Activated CD8-positive, alpha-beta memory T cell treated with anti-CD3 and anti-CD28 coated beads, Interleukin-2, amount 10 ng/mL, durations not matched to agents 7 days and 5 days (primary cell): ENCODE results near the gene MED15. TPM values are rescaled to one million over a fixed set of nuclear protein-coding genes. Genes with fewer than 3 reads are reported as not detected.
A peak's percentile ranks its signal among the peaks of the same experiment; 100 is the strongest.
"Not testable (repeated sequence)": the region's sequence is repeated elsewhere in the genome, so short reads cannot be mapped to it uniquely, and the experiment has no call there.

Experiments used
- ATAC-seq: fragments of 150-1000 bp; cut with Tn5 transposase; one replicate; pipeline ENCODE4 v1.10.0; 2021; ENCODE audit warnings: moderate library complexity
- CTCF ChIA-PET: fragments of 350-600 bp; sonication (Branson Sonifier 250); formaldehyde crosslinking; loops from one replicate; lab custom pipeline; 2021; ENCODE audit warnings: antibody characterized with exemption; lab: Charles Lee
- DNase-seq: peaks from one replicate; pipeline ENCODE4 v3.0.0-alpha.2; 2020
- H3K27ac Mint-ChIP-seq: one replicate; pipeline ENCODE4 v1.8.0; 2021; ENCODE audit warnings: mild to moderate bottlenecking, mixed read lengths
- H3K27me3 Mint-ChIP-seq: one replicate; pipeline ENCODE4 v1.8.0; 2021; ENCODE audit warnings: mixed read lengths
- H3K36me3 Mint-ChIP-seq: one replicate; pipeline ENCODE4 v1.8.0; 2021; ENCODE audit warnings: mild to moderate bottlenecking, mixed read lengths
- H3K4me1 Mint-ChIP-seq: one replicate; pipeline ENCODE4 v1.8.0; 2021; ENCODE audit warnings: mixed read lengths
- H3K4me3 Mint-ChIP-seq: one replicate; pipeline ENCODE4 v1.8.0; 2021; ENCODE audit warnings: mild to moderate bottlenecking, moderate library complexity, mixed read lengths
- H3K9me3 Mint-ChIP-seq: one replicate; pipeline ENCODE4 v1.8.0; 2022; ENCODE audit warnings: low read depth, mixed read lengths
- total RNA-seq, 2 experiments: library from RNA; stranded (reverse); gene quantifications; one replicate each; pipeline ENCODE4 v1.2.3, GENCODE V29; 2021

The MED15 gene
- total RNA-seq, 2 experiments from 2014 or later, result 145 to 179 TPM

DNA sequence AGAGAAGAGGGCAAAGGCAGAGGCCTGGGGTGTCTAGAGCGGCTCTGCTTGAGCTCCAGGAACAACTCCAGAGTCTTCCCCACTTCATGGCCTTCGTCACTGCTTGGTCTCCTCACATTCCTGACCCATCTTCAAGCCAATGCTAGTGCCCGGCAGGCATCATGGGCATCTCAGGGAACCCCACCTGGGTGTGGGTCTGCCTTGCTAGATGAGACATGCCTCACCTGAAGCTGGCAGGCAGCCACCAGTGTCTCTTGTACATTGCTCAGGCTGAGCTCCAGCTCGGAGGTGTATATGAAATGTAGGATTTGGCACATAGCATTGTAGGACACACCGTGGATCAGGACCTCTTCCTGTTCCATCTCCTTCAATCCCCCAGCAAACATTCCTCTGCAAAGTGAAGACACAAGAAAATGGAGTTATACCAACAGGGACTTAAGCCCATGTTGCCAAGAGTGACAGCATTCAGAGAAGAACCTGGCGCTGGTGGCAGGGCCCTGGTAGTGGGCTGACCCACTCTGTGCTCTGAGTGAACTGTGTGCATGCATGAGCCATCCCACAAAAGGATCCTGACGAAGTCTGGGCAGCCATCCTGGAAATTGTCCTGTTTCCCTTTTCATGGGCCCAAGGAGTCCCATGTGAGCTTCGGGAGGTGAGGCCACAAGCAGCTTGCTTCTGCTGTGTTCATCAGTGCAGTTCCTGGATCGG lies 36.1 kb upstream of the MED15 start:
- no peak for DNase-seq
- Mint-ChIP-seq H3K36me3 (peaks cover 10% of the 10 kb centered on the region), H3K4me3 (no peak overlapping the region), H3K4me1 (peaks cover 17% of the 10 kb centered on the region), H3K27ac (no peak overlapping the region), H3K27me3 (no peaks in the 10 kb centered on the region), H3K9me3 (no peaks in the 10 kb centered on the region)
- CTCF ChIA-PET, result interaction anchor here (1.1 to 1.5 kb wide), 2 partner anchors 8 to 15 kb away, joined by 3 read pairs; no protein-coding TSS in a partner anchor
- ATAC-seq, result no peak

- no peaks in the 10 kb centered on the region for H3K9me3 Mint-ChIP-seq
- CTCF ChIA-PET, result interaction anchor here (0.7 to 1.7 kb wide), 2 partner anchors 16 to 55 kb away, joined by 3 to 4 read pairs; no protein-coding TSS in a partner anchor
- no peaks in the 10 kb centered on the region for H3K27me3 Mint-ChIP-seq
- DNase-seq, result no peak
- no peak overlapping the region for H3K4me3 Mint-ChIP-seq
- H3K27ac Mint-ChIP-seq, result no peak overlapping the region
- peaks cover 12% of the 10 kb centered on the region for H3K36me3 Mint-ChIP-seq
- H3K4me1 Mint-ChIP-seq, result peaks cover 19% of the 10 kb centered on the region
- ATAC-seq, result no peak
Measured at GRCh38 chr22:20472629-20473442, 34.6 kb upstream of the MED15 start.

DNA sequence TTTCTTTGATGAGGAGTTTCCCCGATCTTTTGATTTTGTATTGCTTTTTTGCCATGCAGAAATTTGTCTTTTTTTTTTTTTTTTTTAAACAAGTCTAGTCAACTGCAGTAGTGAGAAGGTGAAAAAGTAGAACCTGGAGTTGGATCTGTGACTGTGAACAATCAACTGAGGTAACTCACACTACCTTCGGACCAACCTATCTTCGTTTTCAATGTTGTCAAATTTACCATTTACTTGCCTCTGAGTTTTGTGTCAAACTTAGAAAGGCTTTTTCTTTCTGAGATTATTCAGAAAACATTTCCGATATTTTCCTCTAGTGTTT lies 32.3 kb upstream of the MED15 start:
- H3K4me3 Mint-ChIP-seq, result no peak overlapping the region
- ATAC-seq (no peak), DNase-seq (no peak)
- CTCF ChIA-PET, result no interaction called here
- H3K36me3 Mint-ChIP-seq, result peaks cover 7% of the 10 kb centered on the region
- H3K27ac Mint-ChIP-seq, result peak overlapping the region; percentile 65
- H3K27me3 Mint-ChIP-seq, result no peaks in the 10 kb centered on the region
- no peaks in the 10 kb centered on the region for H3K9me3 Mint-ChIP-seq
- peaks cover 16% of the 10 kb centered on the region for H3K4me1 Mint-ChIP-seq

- H3K27me3 Mint-ChIP-seq, H3K36me3 Mint-ChIP-seq, ATAC-seq, H3K27ac Mint-ChIP-seq, CTCF ChIA-PET, H3K4me3 Mint-ChIP-seq, H3K9me3 Mint-ChIP-seq, DNase-seq: not testable (repeated sequence)
- peaks cover 16% of the 10 kb centered on the region for H3K4me1 Mint-ChIP-seq
Measured at GRCh38 chr22:20475569-20475968, 31.8 kb upstream of the MED15 start.

- ATAC-seq, H3K27me3 Mint-ChIP-seq, H3K36me3 Mint-ChIP-seq, H3K27ac Mint-ChIP-seq, H3K4me3 Mint-ChIP-seq, H3K9me3 Mint-ChIP-seq, DNase-seq: not testable (repeated sequence)
- H3K4me1 Mint-ChIP-seq, result peaks cover 16% of the 10 kb centered on the region
- CTCF ChIA-PET, result interaction anchor here (1.6 kb wide), 1 partner anchor 16 kb away, joined by 3 read pairs; no protein-coding TSS in a partner anchor
Measured at GRCh38 chr22:20478059-20478458, 29.4 kb upstream of the MED15 start.

DNA sequence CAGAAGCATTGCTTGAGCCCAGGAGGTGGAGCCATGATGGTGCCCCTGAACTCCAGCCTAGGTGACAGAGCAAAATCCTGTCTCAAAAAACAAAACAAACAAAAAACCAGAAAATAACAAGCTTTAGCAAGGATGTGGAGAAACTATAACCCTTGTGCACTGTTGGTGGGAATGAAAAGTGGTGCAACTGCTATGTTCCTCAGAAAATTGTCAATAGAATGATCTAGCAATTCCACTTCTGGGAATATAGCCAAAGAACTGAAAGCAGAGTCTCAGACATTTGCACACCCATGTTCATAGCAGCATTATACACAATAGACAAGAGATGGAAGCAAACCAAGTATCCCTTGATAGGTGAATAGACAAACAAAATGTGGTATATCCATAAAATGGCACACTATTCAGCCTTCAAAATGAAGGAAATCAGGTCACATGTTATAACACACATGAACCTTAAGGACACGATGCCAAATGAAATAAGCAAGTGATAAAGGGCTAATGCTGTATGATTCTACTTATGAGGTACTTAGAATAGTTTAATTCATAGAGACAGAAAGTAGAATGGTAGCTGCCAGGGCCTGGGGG lies 27.7 kb upstream of the MED15 start:
- H3K4me3 Mint-ChIP-seq, result no peak overlapping the region
- H3K4me1 Mint-ChIP-seq, result peaks cover 14% of the 10 kb centered on the region
- no peaks in the 10 kb centered on the region for H3K27me3 Mint-ChIP-seq
- CTCF ChIA-PET, result no interaction called here
- peaks cover 5% of the 10 kb centered on the region for H3K36me3 Mint-ChIP-seq
- no peak for ATAC-seq
- no peaks in the 10 kb centered on the region for H3K9me3 Mint-ChIP-seq
- no peak for DNase-seq
- H3K27ac Mint-ChIP-seq, result no peak overlapping the region

- not testable (repeated sequence) for H3K4me3 Mint-ChIP-seq, DNase-seq, H3K27ac Mint-ChIP-seq, ATAC-seq, H3K9me3 Mint-ChIP-seq, H3K27me3 Mint-ChIP-seq, H3K4me1 Mint-ChIP-seq
- H3K36me3 Mint-ChIP-seq, result peaks cover 12% of the 10 kb centered on the region
- CTCF ChIA-PET, result interaction anchor here (0.9 kb wide), 1 partner anchor 9 kb away, joined by 4 read pairs; no protein-coding TSS in a partner anchor
Measured at GRCh38 chr22:20483143-20483506, 24.3 kb upstream of the MED15 start.

- Mint-ChIP-seq H3K4me1 (peaks cover 2% of the 10 kb centered on the region), H3K4me3 (no peak overlapping the region), H3K27me3 (no peaks in the 10 kb centered on the region), H3K36me3 (peaks cover 14% of the 10 kb centered on the region), H3K27ac (no peak overlapping the region), H3K9me3 (no peaks in the 10 kb centered on the region)
- DNase-seq (no peak), ATAC-seq (no peak)
- CTCF ChIA-PET, result interaction anchor here (0.9 to 1.4 kb wide), 5 partner anchors 9 to 66 kb away, joined by 3 to 4 read pairs (median 4); no protein-coding TSS in a partner anchor
Measured at GRCh38 chr22:20483771-20484170, 23.6 kb upstream of the MED15 start.

DNA sequence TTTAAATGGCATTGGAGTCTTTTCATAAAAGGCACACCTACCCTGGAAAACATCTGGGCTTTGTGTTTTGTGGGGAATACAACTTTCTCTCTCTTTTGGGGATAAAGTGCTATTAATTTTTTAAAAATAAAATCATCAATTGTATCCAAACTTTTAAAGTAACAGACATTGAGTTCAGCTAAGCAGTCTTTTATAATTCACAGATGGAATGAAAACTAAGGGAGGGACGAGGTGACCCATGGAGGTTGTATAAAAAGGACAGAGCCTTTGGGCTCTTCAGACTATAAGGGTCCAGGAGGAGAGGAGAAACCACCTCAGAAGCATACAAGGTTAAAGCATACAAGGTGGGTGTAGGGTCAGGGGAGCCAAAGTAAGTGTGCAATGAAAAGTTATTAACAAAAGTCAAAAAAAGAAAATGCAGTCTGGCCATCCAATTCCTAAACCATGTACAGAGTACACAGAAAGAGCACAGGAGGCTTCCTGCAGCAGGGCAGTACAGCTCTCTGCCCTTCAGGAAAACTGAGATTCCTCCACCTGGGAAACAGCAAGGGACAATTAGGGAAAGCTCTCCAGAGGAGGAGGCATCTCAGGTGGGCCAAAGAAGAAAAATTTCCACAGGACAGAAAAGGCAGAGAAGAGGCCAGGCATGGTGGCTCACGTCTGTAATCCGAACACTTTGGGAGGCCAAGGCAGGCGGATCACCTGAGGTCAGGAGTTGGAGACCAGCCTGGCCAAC lies 22.3 kb upstream of the MED15 start:
- peaks cover 3% of the 10 kb centered on the region for H3K4me1 Mint-ChIP-seq
- H3K27ac Mint-ChIP-seq, result no peak overlapping the region
- no peak for ATAC-seq
- H3K4me3 Mint-ChIP-seq, result no peak overlapping the region
- no peaks in the 10 kb centered on the region for H3K27me3 Mint-ChIP-seq
- CTCF ChIA-PET, result interaction anchor here (1.1 to 1.4 kb wide), 2 partner anchors 8 to 9 kb away, joined by 3 to 4 read pairs; no protein-coding TSS in a partner anchor
- peaks cover 14% of the 10 kb centered on the region for H3K36me3 Mint-ChIP-seq
- H3K9me3 Mint-ChIP-seq, result no peaks in the 10 kb centered on the region
- no peak for DNase-seq

DNA sequence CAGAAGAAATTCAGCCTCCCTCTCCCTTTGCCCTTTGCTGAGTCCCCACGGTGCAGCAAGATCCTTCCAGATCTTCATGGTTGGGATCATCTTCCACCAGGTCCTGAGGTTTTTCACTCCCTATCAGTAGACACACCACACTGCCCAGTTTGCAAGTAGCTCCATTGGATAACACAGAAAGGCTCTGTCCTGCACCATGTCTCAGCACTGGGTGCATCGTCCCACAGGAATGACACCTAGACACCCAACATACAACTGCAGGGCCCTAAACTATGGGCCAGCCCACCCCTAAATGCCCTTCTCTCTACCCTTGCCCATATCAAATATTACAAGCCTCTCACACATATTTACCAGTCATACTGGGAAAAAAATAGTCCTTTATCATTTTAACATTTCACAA lies 21.2 kb upstream of the MED15 start:
- Mint-ChIP-seq H3K4me1 (peaks cover 8% of the 10 kb centered on the region), H3K27me3 (no peaks in the 10 kb centered on the region), H3K9me3 (no peaks in the 10 kb centered on the region), H3K4me3 (no peak overlapping the region), H3K27ac (no peak overlapping the region), H3K36me3 (peaks cover 14% of the 10 kb centered on the region)
- ATAC-seq, result no peak
- CTCF ChIA-PET, result no interaction called here
- no peak for DNase-seq

- Mint-ChIP-seq H3K4me3 (no peak overlapping the region), H3K27me3 (no peaks in the 10 kb centered on the region), H3K4me1 (peaks cover 14% of the 10 kb centered on the region), H3K9me3 (no peaks in the 10 kb centered on the region), H3K27ac (no peak overlapping the region), H3K36me3 (peaks cover 15% of the 10 kb centered on the region)
- CTCF ChIA-PET, result no interaction called here
- ATAC-seq (no peak), DNase-seq (no peak)
Measured at GRCh38 chr22:20487715-20488114, 19.7 kb upstream of the MED15 start.

DNA sequence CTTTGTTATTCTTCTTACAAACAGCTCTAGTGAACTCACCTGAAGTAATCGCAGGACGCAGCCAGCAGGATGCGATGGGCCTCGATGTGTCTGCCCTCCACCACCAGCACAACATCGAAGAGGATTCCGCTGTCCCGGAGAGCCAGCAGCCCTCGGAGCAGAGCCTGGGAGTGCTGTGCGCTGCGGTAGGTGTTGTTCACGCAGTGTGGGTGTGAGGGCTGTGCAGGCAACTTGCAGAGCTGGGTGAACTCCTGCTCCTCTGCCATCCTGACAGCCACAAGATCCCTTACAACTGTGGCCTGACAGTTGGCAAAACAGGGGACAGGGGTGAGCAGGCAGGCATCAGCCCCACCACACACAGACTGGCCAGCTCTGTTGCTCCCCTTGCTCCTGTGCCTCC lies 18.5 kb upstream of the MED15 start:
- ATAC-seq (no peak), DNase-seq (no peak)
- H3K27me3 Mint-ChIP-seq, result no peaks in the 10 kb centered on the region
- no peaks in the 10 kb centered on the region for H3K9me3 Mint-ChIP-seq
- H3K4me1 Mint-ChIP-seq, result peaks cover 22% of the 10 kb centered on the region
- H3K36me3 Mint-ChIP-seq, result peaks cover 12% of the 10 kb centered on the region
- no peak overlapping the region for H3K4me3 Mint-ChIP-seq
- no peak overlapping the region for H3K27ac Mint-ChIP-seq
- CTCF ChIA-PET, result interaction anchor here (1.5 kb wide), 1 partner anchor 71 kb away, joined by 4 read pairs; no protein-coding TSS in a partner anchor
